ENCODE data around the gene ZNF534.

DNA sequence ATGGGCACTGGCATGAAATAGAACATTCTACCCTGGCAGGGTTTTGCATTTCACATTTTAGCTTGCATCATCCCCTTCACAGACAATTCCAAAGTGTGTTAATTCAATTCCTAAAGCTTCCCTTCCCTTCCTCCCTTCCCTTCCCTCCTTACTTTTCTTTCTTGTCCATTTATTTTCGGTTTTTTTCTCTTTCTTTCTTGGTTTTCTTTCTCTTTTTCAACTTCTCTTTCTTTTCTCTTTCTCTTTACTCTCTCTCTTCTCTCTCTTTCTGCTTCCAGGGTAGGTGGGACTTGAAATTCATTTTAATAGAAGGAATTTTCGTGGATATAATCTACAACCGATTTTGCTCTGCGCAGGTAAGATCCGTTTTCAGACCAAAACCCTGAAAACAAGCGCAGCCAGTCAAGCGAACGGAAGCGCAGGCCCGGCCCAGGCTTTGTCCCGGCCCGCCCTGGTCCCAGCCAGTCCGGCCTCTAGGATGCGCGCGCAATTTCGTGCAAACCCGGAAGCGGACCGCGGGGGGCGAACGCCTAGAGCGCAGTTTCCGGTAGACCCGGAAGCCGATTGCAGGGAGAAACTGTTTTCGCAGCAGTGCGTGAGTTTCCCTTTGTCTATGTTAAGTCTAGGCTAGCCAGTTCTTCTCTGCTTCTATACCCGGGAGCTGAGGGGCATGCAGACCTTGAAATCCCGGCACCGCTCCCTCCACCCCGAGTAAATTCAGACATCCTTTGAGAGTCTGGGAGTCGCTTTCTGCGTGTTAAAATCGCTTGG is 31.5 kb upstream of the ZNF534 start, which contains the start of gene ZNF528:
- no peak for TF ChIP-seq POLR2A (IDR thresholded peaks at IDR 0.05)
- TF ChIP-seq, protein P1, sequence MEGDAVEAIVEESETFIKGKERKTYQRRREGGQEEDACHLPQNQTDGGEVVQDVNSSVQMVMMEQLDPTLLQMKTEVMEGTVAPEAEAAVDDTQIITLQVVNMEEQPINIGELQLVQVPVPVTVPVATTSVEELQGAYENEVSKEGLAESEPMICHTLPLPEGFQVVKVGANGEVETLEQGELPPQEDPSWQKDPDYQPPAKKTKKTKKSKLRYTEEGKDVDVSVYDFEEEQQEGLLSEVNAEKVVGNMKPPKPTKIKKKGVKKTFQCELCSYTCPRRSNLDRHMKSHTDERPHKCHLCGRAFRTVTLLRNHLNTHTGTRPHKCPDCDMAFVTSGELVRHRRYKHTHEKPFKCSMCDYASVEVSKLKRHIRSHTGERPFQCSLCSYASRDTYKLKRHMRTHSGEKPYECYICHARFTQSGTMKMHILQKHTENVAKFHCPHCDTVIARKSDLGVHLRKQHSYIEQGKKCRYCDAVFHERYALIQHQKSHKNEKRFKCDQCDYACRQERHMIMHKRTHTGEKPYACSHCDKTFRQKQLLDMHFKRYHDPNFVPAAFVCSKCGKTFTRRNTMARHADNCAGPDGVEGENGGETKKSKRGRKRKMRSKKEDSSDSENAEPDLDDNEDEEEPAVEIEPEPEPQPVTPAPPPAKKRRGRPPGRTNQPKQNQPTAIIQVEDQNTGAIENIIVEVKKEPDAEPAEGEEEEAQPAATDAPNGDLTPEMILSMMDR (IDR thresholded peaks at IDR 0.05) = no peak
